H9 (cell line): ENCODE measurements around the gene GALNT7. TPM values are rescaled to one million over a fixed set of nuclear protein-coding genes. Genes with fewer than 3 reads are reported as not detected.

Experiments used
- DNase-seq: peaks from one replicate; pipeline ENCODE4 v3.0.0-alpha.2; 2017
- H2AFZ ChIP-seq: one replicate; pipeline ENCODE4 v1.6.1; 2013; ENCODE audit warnings: mild to moderate bottlenecking, low read length, control low read depth, moderate library complexity
- H2AK5ac ChIP-seq: 2 replicates; pipeline ENCODE4 v1.6.1; 2013; ENCODE audit warnings: low read length, control low read depth, mixed read lengths; ENCODE audit not compliant: insufficient read length
- H2BK120ac ChIP-seq: one replicate; pipeline ENCODE4 v1.6.1; 2013; ENCODE audit warnings: low read depth, mild to moderate bottlenecking, low read length, control low read depth, inconsistent platforms; ENCODE audit not compliant: poor library complexity, severe bottlenecking
- H2BK12ac ChIP-seq: 2 replicates; pipeline ENCODE4 v1.6.1; 2013; ENCODE audit warnings: low read length, control low read depth, mixed read lengths, low read depth; ENCODE audit not compliant: insufficient read length
- H2BK15ac ChIP-seq: 2 replicates; pipeline ENCODE4 v1.6.1; 2013; ENCODE audit warnings: low read depth, low read length, control low read depth
- H2BK20ac ChIP-seq: one replicate; pipeline ENCODE4 v1.6.1; 2013; ENCODE audit warnings: low read depth, mild to moderate bottlenecking, low read length, control low read depth, inconsistent platforms; ENCODE audit not compliant: poor library complexity, severe bottlenecking
- H2BK5ac ChIP-seq: 2 replicates; pipeline ENCODE4 v1.6.1; 2013; ENCODE audit warnings: low read length, control low read depth, mixed read lengths; ENCODE audit not compliant: insufficient read length
- H3K14ac ChIP-seq: 2 replicates; pipeline ENCODE4 v1.6.1; 2013; ENCODE audit warnings: low read length, control low read depth; ENCODE audit not compliant: insufficient read depth
- H3K18ac ChIP-seq: 2 replicates; pipeline ENCODE4 v1.6.1; 2013; ENCODE audit warnings: low read depth, mild to moderate bottlenecking, mixed read lengths, low read length, control low read depth; ENCODE audit not compliant: insufficient read length
- H3K23ac ChIP-seq: 2 replicates; pipeline ENCODE4 v1.6.1; 2013; ENCODE audit warnings: low read length, control low read depth, mixed read lengths, low read depth; ENCODE audit not compliant: insufficient read length
- H3K23me2 ChIP-seq: 2 replicates; pipeline ENCODE4 v1.6.1; 2013; ENCODE audit warnings: low read depth, mild to moderate bottlenecking, mixed read lengths, low read length, control low read depth; ENCODE audit not compliant: insufficient read length, poor library complexity, severe bottlenecking
- H3K27ac ChIP-seq: 2 replicates; pipeline ENCODE4 v1.5.1; 2013; ENCODE audit warnings: low read length, control low read depth, mixed read lengths, low read depth; ENCODE audit not compliant: insufficient read length
- H3K27me3 ChIP-seq: 2 replicates; pipeline ENCODE4 v1.6.1; 2013; ENCODE audit warnings: low read length, control low read depth, inconsistent platforms; ENCODE audit not compliant: insufficient read depth
- H3K4ac ChIP-seq: 2 replicates; pipeline ENCODE4 v1.6.1; 2013; ENCODE audit warnings: low read depth, mild to moderate bottlenecking, control low read depth, inconsistent platforms, low read length, moderate library complexity
- H3K4me1 ChIP-seq: 2 replicates; pipeline ENCODE4 v1.6.1; 2013; ENCODE audit warnings: low read length, control low read depth, inconsistent platforms; ENCODE audit not compliant: insufficient read depth
- H3K4me2 ChIP-seq: 2 replicates; pipeline ENCODE4 v1.6.1; 2013; ENCODE audit warnings: low read length, control low read depth, mixed read lengths; ENCODE audit not compliant: insufficient read length, insufficient read depth
- H3K56ac ChIP-seq: 2 replicates; pipeline ENCODE4 v1.6.1; 2013; ENCODE audit warnings: low read depth, mild to moderate bottlenecking, mixed read lengths, low read length, control low read depth; ENCODE audit not compliant: insufficient read length
- H3K79me1 ChIP-seq: 2 replicates; pipeline ENCODE4 v1.6.1; 2013; ENCODE audit warnings: low read depth, mild to moderate bottlenecking, moderate library complexity, low read length, control low read depth, inconsistent platforms; ENCODE audit not compliant: insufficient read depth, poor library complexity, severe bottlenecking
- H3K79me2 ChIP-seq: 2 replicates; pipeline ENCODE4 v1.6.1; 2013; ENCODE audit warnings: low read length, control low read depth, inconsistent platforms; ENCODE audit not compliant: insufficient read depth
- H3K9ac ChIP-seq: 2 replicates; pipeline ENCODE4 v1.6.1; 2013; ENCODE audit warnings: low read length, control low read depth, mixed read lengths; ENCODE audit not compliant: insufficient read length; ENCODE audit errors: extremely low read depth
- H3K9me3 ChIP-seq: one replicate; pipeline ENCODE4 v1.6.1; 2013; ENCODE audit warnings: low read depth, low read length, inconsistent platforms; ENCODE audit not compliant: control insufficient read depth
- H3T11ph ChIP-seq: one replicate; pipeline ENCODE4 v1.6.1; 2013; ENCODE audit warnings: mild to moderate bottlenecking, low read length, control low read depth, inconsistent platforms
- H4K20me1 ChIP-seq: one replicate; pipeline ENCODE4 v1.6.1; 2013; ENCODE audit not compliant: control insufficient read depth, insufficient read length, insufficient read depth
- H4K5ac ChIP-seq: 2 replicates; pipeline ENCODE4 v1.6.1; 2013; ENCODE audit warnings: low read depth, mild to moderate bottlenecking, mixed read lengths, low read length, control low read depth; ENCODE audit not compliant: insufficient read length
- H4K8ac ChIP-seq: replicated peaks from 2 replicates; pipeline ENCODE4 v1.6.1; 2013; ENCODE audit warnings: low read length, control low read depth, mixed read lengths, low read depth; ENCODE audit not compliant: insufficient read length
- H4K91ac ChIP-seq: 2 replicates; pipeline ENCODE4 v1.6.1; 2013; ENCODE audit warnings: low read depth, mild to moderate bottlenecking, moderate library complexity, mixed read lengths, low read length, control low read depth; ENCODE audit not compliant: insufficient read length
- H3K27ac Mint-ChIP-seq, 3 experiments: 2 replicates in 2 of 3; 3 replicates in 1 of 3; pipeline ENCODE4 v1.8.0; 2020 to 2021; ENCODE audit warnings: mixed read lengths in 3 of 3, mild to moderate bottlenecking in 1 of 3, moderate library complexity in 1 of 3
- H3K27me3 Mint-ChIP-seq: 2 replicates; pipeline ENCODE4 v1.8.0; 2021; ENCODE audit warnings: low read depth, mild to moderate bottlenecking, moderate library complexity, mixed read lengths
- H3K36me3 Mint-ChIP-seq, 3 experiments: 2 replicates in 2 of 3; 3 replicates in 1 of 3; pipeline ENCODE4 v1.8.0; 2020 to 2021; ENCODE audit warnings: low read depth in 3 of 3, mixed read lengths in 3 of 3; ENCODE audit not compliant: insufficient read depth in 1 of 3
- H3K4me1 Mint-ChIP-seq, 2 experiments: 2 replicates each; pipeline ENCODE4 v1.8.0; 2020; ENCODE audit warnings: mixed read lengths in 2 of 2
- H3K4me3 Mint-ChIP-seq, 2 experiments: 2 replicates in 1 of 2; 3 replicates in 1 of 2; pipeline ENCODE4 v1.8.0; 2020 to 2021; ENCODE audit warnings: mild to moderate bottlenecking in 2 of 2, mixed read lengths in 2 of 2, moderate library complexity in 1 of 2
- H3K9me3 Mint-ChIP-seq, 2 experiments: 2 replicates in 1 of 2; 3 replicates in 1 of 2; pipeline ENCODE4 v1.8.0; 2020; ENCODE audit warnings: mild to moderate bottlenecking in 2 of 2, mixed read lengths in 2 of 2, moderate library complexity in 1 of 2
- WGBS: extraction: QIAGEN DNeasy Blood & Tissue Kit; methylation state at CpG from one replicate; pipeline ENCODE4 v1.1.7; 2013; ENCODE audit warnings: missing lambda C conversion rate, low lambda C conversion rate, mixed read lengths; ENCODE audit not compliant: insufficient read length; ENCODE audit errors: extremely low coverage; 5-methylcytosine and 5-hydroxymethylcytosine counted together
- total RNA-seq: library from RNA; stranded (reverse); gene quantifications from 2 replicates; pipeline ENCODE4 v1.2.1, GENCODE V29; 2021
- TF ChIP-seq, protein P1 (sequence below): fragments of 200-600 bp; sonication (generic); conservative IDR thresholded peaks from 3 replicates; pipeline ENCODE4 v1.8.0; 2021; ENCODE audit warnings: antibody characterized with exemption, mild to moderate bottlenecking

GALNT7 gene
- total RNA-seq, 1 experiment from 2014 or later = 57.3 TPM

GRCh38 chr4:173134426-173134825 lies 34.2 kb upstream of the GALNT7 start:
- no peak overlapping the region for H3K9ac ChIP-seq

More at GRCh38 chr4:173134426-173134825, 34.2 kb upstream of the GALNT7 start:
- no peak overlapping the region for H2BK15ac ChIP-seq
- H4K91ac ChIP-seq = no peak overlapping the region
- H3K4me1 ChIP-seq = peaks cover 3% of the 10 kb centered on the region; the same call in 1 of the 2 replicates
- no peak overlapping the region for H3K4ac ChIP-seq
- no peak overlapping the region for H4K8ac ChIP-seq
- H3K36me3 Mint-ChIP-seq = no peaks in the 10 kb centered on the region
- H3K23me2 ChIP-seq = no peaks in the 10 kb centered on the region
- H3K27me3 Mint-ChIP-seq = no peaks in the 10 kb centered on the region
- H3K18ac ChIP-seq = no peak overlapping the region
- no peaks in the 10 kb centered on the region for H4K20me1 ChIP-seq
- no peak overlapping the region for H3K4me3 Mint-ChIP-seq
- no peak overlapping the region for H3K27ac ChIP-seq
- H3K4me2 ChIP-seq = no peak overlapping the region
- WGBS = no CpG with 5 or more reads among the region's 2 CpGs
- no peak for DNase-seq
- no peak overlapping the region for H2AFZ ChIP-seq
- peaks cover 9 to 15% of the 10 kb centered on the region in 2 experiments for H3K4me1 Mint-ChIP-seq
- H2AK5ac ChIP-seq = no peak overlapping the region
- no peak overlapping the region for H3K56ac ChIP-seq
- H2BK12ac ChIP-seq = no peak overlapping the region
- no peak overlapping the region for H3K14ac ChIP-seq
- TF ChIP-seq, protein P1, sequence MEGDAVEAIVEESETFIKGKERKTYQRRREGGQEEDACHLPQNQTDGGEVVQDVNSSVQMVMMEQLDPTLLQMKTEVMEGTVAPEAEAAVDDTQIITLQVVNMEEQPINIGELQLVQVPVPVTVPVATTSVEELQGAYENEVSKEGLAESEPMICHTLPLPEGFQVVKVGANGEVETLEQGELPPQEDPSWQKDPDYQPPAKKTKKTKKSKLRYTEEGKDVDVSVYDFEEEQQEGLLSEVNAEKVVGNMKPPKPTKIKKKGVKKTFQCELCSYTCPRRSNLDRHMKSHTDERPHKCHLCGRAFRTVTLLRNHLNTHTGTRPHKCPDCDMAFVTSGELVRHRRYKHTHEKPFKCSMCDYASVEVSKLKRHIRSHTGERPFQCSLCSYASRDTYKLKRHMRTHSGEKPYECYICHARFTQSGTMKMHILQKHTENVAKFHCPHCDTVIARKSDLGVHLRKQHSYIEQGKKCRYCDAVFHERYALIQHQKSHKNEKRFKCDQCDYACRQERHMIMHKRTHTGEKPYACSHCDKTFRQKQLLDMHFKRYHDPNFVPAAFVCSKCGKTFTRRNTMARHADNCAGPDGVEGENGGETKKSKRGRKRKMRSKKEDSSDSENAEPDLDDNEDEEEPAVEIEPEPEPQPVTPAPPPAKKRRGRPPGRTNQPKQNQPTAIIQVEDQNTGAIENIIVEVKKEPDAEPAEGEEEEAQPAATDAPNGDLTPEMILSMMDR = no peak
- no peaks in the 10 kb centered on the region for H3K9me3 ChIP-seq
- H3K9me3 Mint-ChIP-seq = no peaks in the 10 kb centered on the region
- no peaks in the 10 kb centered on the region for H3K79me1 ChIP-seq
- H2BK20ac ChIP-seq = no peak overlapping the region
- no peak overlapping the region for H3K27ac Mint-ChIP-seq
- H3K27me3 ChIP-seq = no peaks in the 10 kb centered on the region
- no peak overlapping the region for H2BK120ac ChIP-seq
- no peak overlapping the region for H4K5ac ChIP-seq
- H3K23ac ChIP-seq = no peak overlapping the region
- H2BK5ac ChIP-seq = no peak overlapping the region
- no peaks in the 10 kb centered on the region for H3K79me2 ChIP-seq
- no peak overlapping the region for H3T11ph ChIP-seq
